RKO (cell line): ENCODE results near the gene LARP4.

Source experiments
- DNase-seq: peaks from one replicate; pipeline ENCODE4 v3.0.0-alpha.2; 2016; ENCODE audit warnings: low spot score

LARP4 gene

DNA sequence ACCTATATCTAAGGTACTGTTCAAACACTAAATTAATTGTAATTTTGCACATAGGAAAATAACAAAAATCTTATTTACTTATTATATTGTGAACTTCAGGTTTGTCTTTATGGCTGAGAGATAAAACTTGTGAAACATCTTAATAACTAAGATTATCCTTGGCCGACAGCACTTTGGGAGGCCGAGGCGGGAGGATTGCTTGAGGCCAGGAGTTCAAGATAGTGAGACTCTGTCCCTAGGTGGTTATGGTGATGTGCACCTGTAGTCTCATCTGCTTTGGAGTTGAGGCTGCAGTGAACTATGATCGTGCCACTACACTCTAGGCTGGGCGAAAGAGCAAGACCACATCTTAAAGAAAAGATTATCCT lies 126.7 kb downstream of the LARP4 start:
- no peak for DNase-seq

GRCh38 chr12:50528800-50529199 lies 128.1 kb downstream of the LARP4 start:
- DNase-seq: no peak

DNA sequence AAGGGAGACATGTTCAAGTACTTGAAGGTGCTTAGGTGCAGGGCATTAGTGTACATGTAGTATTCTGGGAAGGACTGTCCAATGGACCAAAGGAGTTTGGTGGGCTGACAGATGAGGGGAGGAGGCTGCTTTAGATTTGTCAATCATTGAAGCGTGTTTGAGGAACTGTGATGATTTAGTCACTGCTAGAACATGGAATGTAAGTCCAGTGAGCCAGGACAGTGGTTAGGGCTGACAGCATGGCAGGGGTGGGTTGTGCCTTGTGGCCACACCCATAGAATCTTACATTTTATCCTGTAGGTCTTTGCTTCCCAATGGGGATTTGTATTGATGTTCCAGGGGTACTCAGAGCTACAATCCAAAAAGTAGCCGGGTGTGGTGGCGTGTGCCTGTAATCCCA lies 128.7 kb downstream of the LARP4 start:
- DNase-seq: no peak
